Astrocyte of the cerebellum (primary cell): ENCODE results near the gene SLC44A1.
A peak's percentile ranks its signal among the peaks of the same experiment; 100 is the strongest.

Experiments
- DNase-seq: peaks from one replicate; pipeline ENCODE4 v3.0.0-alpha.2; 2011; ENCODE audit warnings: low read depth
- H3K4me3 ChIP-seq: 2 replicates; pipeline ENCODE4 v1.5.1; 2011; ENCODE audit warnings: mild to moderate bottlenecking, low read depth, low read length, moderate library complexity
- CTCF ChIP-seq: IDR thresholded peaks from 2 replicates; pipeline ENCODE4 v1.5.1; 2012; ENCODE audit warnings: low read length, low read depth, moderate library complexity, mild to moderate bottlenecking; ENCODE audit errors: missing control alignments
- in situ Hi-C: cut with HindIII; loops from 2 replicates; pipeline ENCODE4 v1.10.0; 2017; ENCODE audit warnings: low sequenced_read_pairs

SLC44A1 gene

GRCh38 chr9:105355781-105356180 is 111.3 kb downstream of the SLC44A1 start:
- TF ChIP-seq CTCF: no peak
- no peak overlapping the region for H3K4me3 ChIP-seq
- no peak for DNase-seq
- in situ Hi-C loops: no loop called here

- no peak for DNase-seq
- in situ Hi-C loops: no loop called here
Observed at GRCh38 chr9:105357937-105358336, 113.5 kb downstream of the SLC44A1 start.

GRCh38 chr9:105359892-105360291 is 115.4 kb downstream of the SLC44A1 start:
- in situ Hi-C loops: no loop called here
- H3K4me3 ChIP-seq: no peak overlapping the region
- TF ChIP-seq CTCF: no peak
- peak; percentile 1 for DNase-seq

More at GRCh38 chr9:105357937-105358336, 113.5 kb downstream of the SLC44A1 start:
- no peak for TF ChIP-seq CTCF
- H3K4me3 ChIP-seq: no peak overlapping the region

GRCh38 chr9:105360344-105360743 is 115.9 kb downstream of the SLC44A1 start:
- TF ChIP-seq CTCF: no peak
- in situ Hi-C loops: no loop called here
- no peak overlapping the region for H3K4me3 ChIP-seq
- no peak for DNase-seq

GRCh38 chr9:105361873-105362272 is 117.4 kb downstream of the SLC44A1 start:
- DNase-seq: no peak
- no peak overlapping the region for H3K4me3 ChIP-seq
- in situ Hi-C loops: no loop called here
- TF ChIP-seq CTCF: no peak

- DNase-seq: no peak
- in situ Hi-C loops: no loop called here
- H3K4me3 ChIP-seq: no peak overlapping the region
- TF ChIP-seq CTCF: no peak
Observed at GRCh38 chr9:105362470-105362869, 118.0 kb downstream of the SLC44A1 start.

- no peak for DNase-seq
- H3K4me3 ChIP-seq: no peak overlapping the region
- TF ChIP-seq CTCF: no peak
- in situ Hi-C loops: no loop called here
Observed at GRCh38 chr9:105363837-105364236, 119.4 kb downstream of the SLC44A1 start.
